ENCODE results near the gene AGK. TPM values are rescaled to one million over a fixed set of nuclear protein-coding genes. Genes with fewer than 3 reads are reported as not detected.

The AGK gene
- total and polyA plus RNA-seq, 2 of the 8 experiments (the other 6 are each of a cell fraction or from before 2014, with no cell fraction given) = 25.8 to 34.0 TPM

- TF ChIP-seq, protein P1, sequence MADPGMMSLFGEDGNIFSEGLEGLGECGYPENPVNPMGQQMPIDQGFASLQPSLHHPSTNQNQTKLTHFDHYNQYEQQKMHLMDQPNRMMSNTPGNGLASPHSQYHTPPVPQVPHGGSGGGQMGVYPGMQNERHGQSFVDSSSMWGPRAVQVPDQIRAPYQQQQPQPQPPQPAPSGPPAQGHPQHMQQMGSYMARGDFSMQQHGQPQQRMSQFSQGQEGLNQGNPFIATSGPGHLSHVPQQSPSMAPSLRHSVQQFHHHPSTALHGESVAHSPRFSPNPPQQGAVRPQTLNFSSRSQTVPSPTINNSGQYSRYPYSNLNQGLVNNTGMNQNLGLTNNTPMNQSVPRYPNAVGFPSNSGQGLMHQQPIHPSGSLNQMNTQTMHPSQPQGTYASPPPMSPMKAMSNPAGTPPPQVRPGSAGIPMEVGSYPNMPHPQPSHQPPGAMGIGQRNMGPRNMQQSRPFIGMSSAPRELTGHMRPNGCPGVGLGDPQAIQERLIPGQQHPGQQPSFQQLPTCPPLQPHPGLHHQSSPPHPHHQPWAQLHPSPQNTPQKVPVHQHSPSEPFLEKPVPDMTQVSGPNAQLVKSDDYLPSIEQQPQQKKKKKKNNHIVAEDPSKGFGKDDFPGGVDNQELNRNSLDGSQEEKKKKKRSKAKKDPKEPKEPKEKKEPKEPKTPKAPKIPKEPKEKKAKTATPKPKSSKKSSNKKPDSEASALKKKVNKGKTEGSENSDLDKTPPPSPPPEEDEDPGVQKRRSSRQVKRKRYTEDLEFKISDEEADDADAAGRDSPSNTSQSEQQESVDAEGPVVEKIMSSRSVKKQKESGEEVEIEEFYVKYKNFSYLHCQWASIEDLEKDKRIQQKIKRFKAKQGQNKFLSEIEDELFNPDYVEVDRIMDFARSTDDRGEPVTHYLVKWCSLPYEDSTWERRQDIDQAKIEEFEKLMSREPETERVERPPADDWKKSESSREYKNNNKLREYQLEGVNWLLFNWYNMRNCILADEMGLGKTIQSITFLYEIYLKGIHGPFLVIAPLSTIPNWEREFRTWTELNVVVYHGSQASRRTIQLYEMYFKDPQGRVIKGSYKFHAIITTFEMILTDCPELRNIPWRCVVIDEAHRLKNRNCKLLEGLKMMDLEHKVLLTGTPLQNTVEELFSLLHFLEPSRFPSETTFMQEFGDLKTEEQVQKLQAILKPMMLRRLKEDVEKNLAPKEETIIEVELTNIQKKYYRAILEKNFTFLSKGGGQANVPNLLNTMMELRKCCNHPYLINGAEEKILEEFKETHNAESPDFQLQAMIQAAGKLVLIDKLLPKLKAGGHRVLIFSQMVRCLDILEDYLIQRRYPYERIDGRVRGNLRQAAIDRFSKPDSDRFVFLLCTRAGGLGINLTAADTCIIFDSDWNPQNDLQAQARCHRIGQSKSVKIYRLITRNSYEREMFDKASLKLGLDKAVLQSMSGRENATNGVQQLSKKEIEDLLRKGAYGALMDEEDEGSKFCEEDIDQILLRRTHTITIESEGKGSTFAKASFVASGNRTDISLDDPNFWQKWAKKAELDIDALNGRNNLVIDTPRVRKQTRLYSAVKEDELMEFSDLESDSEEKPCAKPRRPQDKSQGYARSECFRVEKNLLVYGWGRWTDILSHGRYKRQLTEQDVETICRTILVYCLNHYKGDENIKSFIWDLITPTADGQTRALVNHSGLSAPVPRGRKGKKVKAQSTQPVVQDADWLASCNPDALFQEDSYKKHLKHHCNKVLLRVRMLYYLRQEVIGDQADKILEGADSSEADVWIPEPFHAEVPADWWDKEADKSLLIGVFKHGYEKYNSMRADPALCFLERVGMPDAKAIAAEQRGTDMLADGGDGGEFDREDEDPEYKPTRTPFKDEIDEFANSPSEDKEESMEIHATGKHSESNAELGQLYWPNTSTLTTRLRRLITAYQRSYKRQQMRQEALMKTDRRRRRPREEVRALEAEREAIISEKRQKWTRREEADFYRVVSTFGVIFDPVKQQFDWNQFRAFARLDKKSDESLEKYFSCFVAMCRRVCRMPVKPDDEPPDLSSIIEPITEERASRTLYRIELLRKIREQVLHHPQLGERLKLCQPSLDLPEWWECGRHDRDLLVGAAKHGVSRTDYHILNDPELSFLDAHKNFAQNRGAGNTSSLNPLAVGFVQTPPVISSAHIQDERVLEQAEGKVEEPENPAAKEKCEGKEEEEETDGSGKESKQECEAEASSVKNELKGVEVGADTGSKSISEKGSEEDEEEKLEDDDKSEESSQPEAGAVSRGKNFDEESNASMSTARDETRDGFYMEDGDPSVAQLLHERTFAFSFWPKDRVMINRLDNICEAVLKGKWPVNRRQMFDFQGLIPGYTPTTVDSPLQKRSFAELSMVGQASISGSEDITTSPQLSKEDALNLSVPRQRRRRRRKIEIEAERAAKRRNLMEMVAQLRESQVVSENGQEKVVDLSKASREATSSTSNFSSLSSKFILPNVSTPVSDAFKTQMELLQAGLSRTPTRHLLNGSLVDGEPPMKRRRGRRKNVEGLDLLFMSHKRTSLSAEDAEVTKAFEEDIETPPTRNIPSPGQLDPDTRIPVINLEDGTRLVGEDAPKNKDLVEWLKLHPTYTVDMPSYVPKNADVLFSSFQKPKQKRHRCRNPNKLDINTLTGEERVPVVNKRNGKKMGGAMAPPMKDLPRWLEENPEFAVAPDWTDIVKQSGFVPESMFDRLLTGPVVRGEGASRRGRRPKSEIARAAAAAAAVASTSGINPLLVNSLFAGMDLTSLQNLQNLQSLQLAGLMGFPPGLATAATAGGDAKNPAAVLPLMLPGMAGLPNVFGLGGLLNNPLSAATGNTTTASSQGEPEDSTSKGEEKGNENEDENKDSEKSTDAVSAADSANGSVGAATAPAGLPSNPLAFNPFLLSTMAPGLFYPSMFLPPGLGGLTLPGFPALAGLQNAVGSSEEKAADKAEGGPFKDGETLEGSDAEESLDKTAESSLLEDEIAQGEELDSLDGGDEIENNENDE (IDR thresholded peaks at IDR 0.05; ENCODE audit: insufficient replicate concordance, low read length) = no peak
- TF ChIP-seq MAFK (IDR thresholded peaks at IDR 0.05; ENCODE audit: low read depth, low read length) (no peak), KDM5A (IDR thresholded peaks at IDR 0.05; ENCODE audit: low read length) (no peak), JUND (IDR thresholded peaks at IDR 0.05; ENCODE audit: low read length) (no peak)
Measured at GRCh38 chr7:141696348-141696747, 145.1 kb downstream of the AGK start (continued).
